GM21528 (cell line): ENCODE results near the gene TSPYL4.

Source experiments
- ATAC-seq: cut with Tn5 transposase; IDR thresholded peaks from one replicate; pipeline ENCODE4 v1.9.1; 2021; ENCODE audit warnings: mild to moderate bottlenecking, moderate library complexity; ENCODE audit not compliant: unreplicated experiment, low FRiP score

Gene TSPYL4

DNA sequence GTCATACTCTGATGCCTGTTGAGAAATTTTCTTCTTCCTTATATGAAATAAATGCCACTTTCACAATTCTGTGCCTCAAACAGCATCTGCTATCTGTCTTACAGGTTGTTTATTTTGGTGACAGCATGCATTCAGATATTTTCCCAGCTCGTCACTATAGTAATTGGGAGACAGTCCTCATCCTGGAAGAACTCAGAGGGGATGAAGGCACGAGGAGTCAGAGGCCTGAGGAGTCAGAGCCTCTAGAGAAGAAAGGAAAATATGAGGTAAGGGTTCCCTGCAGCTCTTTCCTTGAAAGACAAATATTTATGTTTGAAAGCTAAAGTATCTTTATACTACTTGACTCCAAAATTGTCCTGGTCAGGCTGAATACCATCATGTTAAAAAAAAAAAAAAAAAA, 15.8 kb downstream of the TSPYL4 start:
- ATAC-seq, result no peak

DNA sequence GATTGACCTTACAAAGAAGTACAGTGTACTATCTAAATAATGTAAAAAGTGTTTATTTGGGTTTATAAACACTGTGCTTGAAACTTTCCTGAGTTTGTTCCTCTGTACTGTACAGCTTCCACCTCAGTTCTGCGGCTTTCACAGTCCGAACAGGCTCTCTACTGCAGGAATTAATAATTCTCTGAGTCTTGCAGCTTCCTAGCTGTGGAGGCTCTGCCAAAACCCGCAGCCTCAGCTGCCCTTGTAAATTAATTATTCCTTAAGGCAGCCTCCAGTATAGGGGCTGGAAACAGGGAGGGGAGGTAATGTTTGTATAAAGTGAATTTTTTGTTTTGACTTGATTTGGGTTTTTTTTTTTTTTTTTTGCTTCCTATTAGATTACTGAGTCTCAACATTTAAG, 19.2 kb downstream of the TSPYL4 start:
- ATAC-seq, result no peak

- ATAC-seq, result no peak
Observed at GRCh38 chr6:116229287-116229913, 24.5 kb downstream of the TSPYL4 start.

GRCh38 chr6:116223355-116223754, 30.5 kb downstream of the TSPYL4 start:
- no peak for ATAC-seq

DNA sequence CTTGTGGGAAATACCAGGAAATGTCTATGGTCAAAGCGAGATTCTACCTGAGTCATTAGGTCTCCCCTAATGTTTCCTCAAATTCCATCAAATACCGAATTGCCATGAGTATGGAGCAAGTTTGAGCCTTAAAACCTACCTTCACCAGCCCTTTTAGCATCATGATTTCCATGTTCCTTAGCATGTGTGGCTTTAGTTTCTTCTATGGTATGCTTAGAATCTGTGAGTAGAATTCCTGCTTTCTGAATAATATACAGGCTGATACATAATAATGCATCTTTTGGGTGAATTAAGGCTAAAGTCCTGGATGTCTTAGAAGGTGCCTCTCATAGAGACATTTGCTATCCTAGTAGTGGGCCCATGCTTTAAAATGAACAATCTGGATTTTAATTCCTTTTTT, 32.0 kb downstream of the TSPYL4 start:
- no peak for ATAC-seq

GRCh38 chr6:116221067-116221466, 32.8 kb downstream of the TSPYL4 start:
- ATAC-seq, result no peak

GRCh38 chr6:116218866-116219265, 35.0 kb downstream of the TSPYL4 start:
- ATAC-seq, result no peak

DNA sequence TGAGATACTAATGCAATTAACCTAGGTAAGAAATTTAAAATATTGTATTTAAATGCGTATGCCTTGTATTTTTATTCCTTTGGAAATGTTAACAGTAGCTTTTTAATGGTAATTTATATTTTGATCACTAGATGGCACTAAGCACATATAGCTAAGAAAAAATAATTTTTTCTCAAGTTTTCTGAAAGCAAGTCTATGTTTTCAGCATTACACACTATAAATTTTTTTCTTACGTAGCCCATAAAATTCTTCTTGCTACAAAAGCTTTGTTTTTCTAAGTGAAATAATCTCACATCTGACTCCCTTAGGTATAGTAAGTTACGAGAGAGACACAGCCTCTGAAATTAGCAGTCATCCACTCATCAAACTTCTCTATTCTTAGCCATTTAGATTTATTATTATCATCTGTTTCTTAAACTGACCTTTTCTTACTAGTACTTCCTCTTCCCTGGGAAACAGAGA, 35.7 kb downstream of the TSPYL4 start:
- ATAC-seq, result no peak

- ATAC-seq, result peak; percentile 50
Observed at GRCh38 chr6:116217069-116217468, 36.8 kb downstream of the TSPYL4 start.

DNA sequence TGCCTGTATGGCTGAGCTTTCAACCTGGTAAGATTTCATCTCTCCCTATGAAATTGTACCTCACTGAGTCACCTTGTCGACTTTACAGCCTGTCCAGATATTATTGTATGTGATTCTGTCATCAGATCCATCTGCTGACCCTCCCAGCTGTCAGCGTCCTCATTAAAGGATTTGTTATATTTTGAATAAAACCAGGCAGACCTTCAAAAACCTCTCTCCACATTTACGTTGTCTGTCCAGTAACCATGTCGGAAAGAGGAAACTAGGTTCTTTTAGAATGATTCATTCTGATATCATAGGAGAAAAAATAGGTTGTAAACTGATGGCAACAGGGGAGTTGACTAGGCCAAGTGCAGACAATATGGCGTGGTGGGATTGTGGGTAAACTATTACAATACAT, 38.5 kb downstream of the TSPYL4 start:
- no peak for ATAC-seq

DNA sequence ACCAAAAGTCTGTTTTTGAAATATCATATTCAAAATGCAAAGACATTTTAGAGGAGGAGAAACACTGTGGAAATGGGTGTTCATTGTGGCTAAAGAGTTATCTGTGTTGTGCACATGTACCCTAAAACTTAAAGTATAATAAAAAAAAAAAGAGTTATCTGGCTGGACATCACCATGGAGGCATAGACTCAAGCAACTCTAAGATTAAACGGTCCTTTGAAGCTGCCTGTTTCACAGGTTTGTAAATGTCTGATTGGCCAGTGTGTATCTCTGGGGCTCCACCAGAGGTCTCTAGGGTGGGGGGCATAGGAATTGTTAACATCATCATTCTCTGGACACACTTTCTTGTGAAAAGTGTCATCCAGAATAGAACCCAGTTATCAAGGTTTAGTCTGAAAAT, 39.2 kb downstream of the TSPYL4 start:
- no peak for ATAC-seq

DNA sequence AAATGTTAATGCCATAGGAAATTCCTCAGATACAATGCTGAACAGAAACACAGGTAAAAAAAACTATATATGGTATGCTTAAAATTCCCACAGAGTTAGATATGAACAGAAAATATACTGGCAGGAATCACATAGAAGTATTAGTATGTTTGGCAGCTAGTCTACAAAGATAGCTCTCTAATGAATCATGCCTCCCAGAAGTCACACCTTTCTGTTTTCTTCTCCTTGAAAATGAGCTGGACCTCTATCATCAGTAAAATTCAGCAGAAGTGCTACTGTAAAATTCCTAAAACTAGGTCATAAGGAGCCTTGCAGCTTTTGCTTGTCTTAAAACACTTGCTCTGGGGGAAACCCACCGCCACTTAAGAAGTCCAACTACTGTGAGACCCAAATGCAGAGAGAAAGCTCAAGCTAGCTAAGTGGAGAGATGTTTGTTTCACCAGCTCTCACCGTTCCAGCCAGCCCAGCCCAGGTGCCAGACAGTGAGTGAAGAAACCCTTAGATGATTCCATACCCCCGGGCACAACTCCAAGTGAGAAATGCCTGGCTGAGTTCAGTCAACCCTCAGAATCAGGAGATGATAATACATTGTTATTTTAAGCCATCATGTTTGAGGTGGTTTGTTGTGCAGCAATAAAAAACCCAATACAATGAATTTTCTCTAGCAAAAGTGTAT, 43.0 kb downstream of the TSPYL4 start:
- ATAC-seq, result no peak

- no peak for ATAC-seq
Observed at GRCh38 chr6:116210316-116210715, 43.6 kb downstream of the TSPYL4 start.

GRCh38 chr6:116208056-116208785, 45.7 kb downstream of the TSPYL4 start:
- no peak for ATAC-seq

GRCh38 chr6:116206231-116206903, 47.5 kb downstream of the TSPYL4 start:
- ATAC-seq, result no peak

DNA sequence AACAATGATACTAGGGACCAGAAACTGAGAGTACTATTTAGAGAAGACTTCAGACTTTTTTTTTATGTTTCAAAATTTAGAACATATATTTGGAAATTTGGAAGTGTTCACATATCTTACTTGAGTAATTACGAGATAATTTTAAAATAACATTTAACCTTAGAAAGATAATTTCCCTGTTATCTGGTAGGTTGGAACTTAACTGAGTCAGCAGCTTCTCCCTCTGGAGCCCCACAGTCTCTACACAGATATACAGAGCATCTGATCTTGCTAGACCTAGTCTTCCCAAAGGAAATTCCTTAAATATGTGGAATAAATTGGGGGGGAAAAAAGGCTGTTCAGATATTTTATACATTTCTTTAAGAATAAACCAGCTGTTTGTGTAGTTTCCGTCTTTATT, 48.6 kb downstream of the TSPYL4 start:
- ATAC-seq, result no peak

DNA sequence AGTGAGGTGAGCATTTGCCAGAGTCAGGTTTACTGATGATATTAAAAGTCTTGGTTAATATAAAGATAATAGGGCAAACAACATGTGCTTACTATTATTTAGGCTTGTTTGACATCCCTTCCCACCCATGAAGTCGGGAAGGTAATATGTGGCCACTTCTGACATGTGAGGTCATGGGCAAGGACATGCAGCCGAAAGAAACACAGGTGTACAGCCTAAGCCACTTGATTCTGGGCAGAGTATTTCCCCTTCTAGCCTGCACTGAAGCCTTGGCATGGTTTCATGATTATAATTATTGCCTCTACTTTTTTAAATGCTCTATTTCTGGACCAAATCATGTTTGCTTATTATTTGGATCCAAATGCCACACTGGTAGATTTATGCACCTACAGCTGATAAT, 52.3 kb downstream of the TSPYL4 start:
- no peak for ATAC-seq

DNA sequence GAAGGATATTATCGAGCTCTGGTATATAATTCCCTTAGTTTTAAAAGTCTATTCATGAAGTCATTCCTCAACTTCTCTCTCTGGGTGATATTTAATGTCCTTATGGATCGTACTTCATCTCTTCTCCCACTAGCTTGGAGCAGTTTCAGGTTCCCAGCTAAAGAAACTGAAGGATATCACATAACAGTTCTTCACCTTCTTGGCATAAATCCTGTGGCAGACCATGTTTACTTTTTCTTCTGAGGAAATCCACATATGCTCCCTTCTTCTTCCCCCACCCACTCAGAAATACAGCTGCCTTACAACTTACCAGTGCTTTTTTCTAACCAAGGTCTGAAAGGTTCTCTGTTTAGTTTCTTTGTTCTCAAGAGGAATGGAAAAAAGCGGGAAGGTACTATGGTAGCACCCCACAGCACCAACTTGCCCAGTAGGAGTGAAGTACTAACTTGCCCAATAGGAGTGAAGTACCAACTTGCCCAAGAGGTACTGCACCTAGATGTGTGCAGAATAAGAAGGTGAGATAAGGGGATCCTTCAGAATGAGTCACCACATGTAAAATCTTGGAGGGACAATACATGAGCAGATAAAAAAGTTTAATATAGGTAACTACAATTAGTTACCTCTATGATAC, 53.1 kb downstream of the TSPYL4 start:
- no peak for ATAC-seq
